Fibroblast of skin of left quadriceps (primary cell): ENCODE data around the gene EHMT2.
"Not testable (repeated sequence)": the region's sequence is repeated elsewhere in the genome, so short reads cannot be mapped to it uniquely, and the experiment has no call there.

Experiments
- DNase-seq, 2 experiments: peaks; one replicate each; pipeline ENCODE4 v3.0.0-alpha.2; 2013; ENCODE audit warnings: low read depth in 2 of 2

Gene EHMT2

GRCh38 chr6:31897612-31898382 lies at the start of gene EHMT2:
TSS of gene EHMT2 (minus strand) at chr6:31897698. CDS start at chr6:31897677, 21 bp downstream.
- DNase-seq = peak; percentile 37 to 49

- DNase-seq = no peak
These were observed 49.7 kb upstream of the EHMT2 start for GRCh38 chr6:31947070-31947675.

- no peak for DNase-seq
These were observed 48.9 kb upstream of the EHMT2 start for GRCh38 chr6:31946370-31946885.

- peak; percentile 40 to 55 for DNase-seq
These were observed 48.2 kb upstream of the EHMT2 start, which contains the start of gene CFB for GRCh38 chr6:31945507-31946369. TSS of gene CFB (plus strand) at chr6:31946095. CDS start at chr6:31946222, 127 bp downstream.

- DNase-seq = no peak
These were observed 47.6 kb upstream of the EHMT2 start for GRCh38 chr6:31945154-31945506.

- DNase-seq = no peak
These were observed 46.2 kb upstream of the EHMT2 start for GRCh38 chr6:31943742-31944141.

- DNase-seq = no peak
These were observed 42.8 kb upstream of the EHMT2 start for GRCh38 chr6:31940256-31940664.

GRCh38 chr6:31935823-31936222 lies 38.3 kb upstream of the EHMT2 start:
- no peak for DNase-seq

- DNase-seq = no peak
These were observed 37.5 kb upstream of the EHMT2 start for GRCh38 chr6:31935021-31935420.

- DNase-seq = no peak
These were observed 36.0 kb upstream of the EHMT2 start for GRCh38 chr6:31933537-31933936.

- DNase-seq = not testable (repeated sequence)
These were observed 34.6 kb upstream of the EHMT2 start for GRCh38 chr6:31932137-31932536.

- no peak for DNase-seq
These were observed 33.5 kb upstream of the EHMT2 start for GRCh38 chr6:31930962-31931361.

- no peak for DNase-seq
These were observed 31.1 kb upstream of the EHMT2 start for GRCh38 chr6:31928672-31928939.

- no peak for DNase-seq
These were observed 30.6 kb upstream of the EHMT2 start for GRCh38 chr6:31927863-31928671.

GRCh38 chr6:31927242-31927862 lies 29.9 kb upstream of the EHMT2 start, which contains the start of gene C2:
TSS of gene C2 (plus strand) at chr6:31927717. CDS start at chr6:31927753, 36 bp downstream.
- DNase-seq = no peak

GRCh38 chr6:31922942-31923341 lies 25.4 kb upstream of the EHMT2 start:
- DNase-seq = no peak

- DNase-seq = no peak
These were observed 23.3 kb upstream of the EHMT2 start for GRCh38 chr6:31920811-31921210.

GRCh38 chr6:31919624-31920303 lies 22.3 kb upstream of the EHMT2 start:
- no peak for DNase-seq

GRCh38 chr6:31918069-31918720 lies 20.7 kb upstream of the EHMT2 start:
- DNase-seq = no peak

GRCh38 chr6:31915756-31916155 lies 18.3 kb upstream of the EHMT2 start:
- no peak for DNase-seq
